Nephron progenitor cell (in vitro differentiated cells): ENCODE measurements around the gene ST7L.
"Not testable (repeated sequence)": the region's sequence is repeated elsewhere in the genome, so short reads cannot be mapped to it uniquely, and the experiment has no call there.

Experiments
- DNase-seq: peaks from one replicate; pipeline ENCODE4 v3.0.0; 2021
- H3K27ac Mint-ChIP-seq: 2 replicates; pipeline ENCODE4 v1.8.0; 2021; ENCODE audit warnings: mild to moderate bottlenecking, moderate library complexity, mixed read lengths
- H3K27me3 Mint-ChIP-seq: 2 replicates; pipeline ENCODE4 v1.8.0; 2021; ENCODE audit warnings: mild to moderate bottlenecking, low read depth, mixed read lengths; ENCODE audit not compliant: poor library complexity
- H3K36me3 Mint-ChIP-seq: 2 replicates; pipeline ENCODE4 v1.8.0; 2021; ENCODE audit warnings: low read depth, mixed read lengths
- H3K4me1 Mint-ChIP-seq: 2 replicates; pipeline ENCODE4 v1.8.0; 2021; ENCODE audit warnings: mixed read lengths
- H3K4me3 Mint-ChIP-seq: 2 replicates; pipeline ENCODE4 v1.8.0; 2021; ENCODE audit warnings: mild to moderate bottlenecking, moderate library complexity, mixed read lengths
- H3K9me3 Mint-ChIP-seq: 2 replicates; pipeline ENCODE4 v1.8.0; 2021; ENCODE audit warnings: mild to moderate bottlenecking, moderate library complexity, mixed read lengths
- CTCF ChIP-seq: fragments of 200-600 bp; sonication (generic); IDR thresholded peaks from 2 replicates; pipeline ENCODE4 v1.5.0; 2021; ENCODE audit warnings: antibody characterized with exemption

The ST7L gene

DNA sequence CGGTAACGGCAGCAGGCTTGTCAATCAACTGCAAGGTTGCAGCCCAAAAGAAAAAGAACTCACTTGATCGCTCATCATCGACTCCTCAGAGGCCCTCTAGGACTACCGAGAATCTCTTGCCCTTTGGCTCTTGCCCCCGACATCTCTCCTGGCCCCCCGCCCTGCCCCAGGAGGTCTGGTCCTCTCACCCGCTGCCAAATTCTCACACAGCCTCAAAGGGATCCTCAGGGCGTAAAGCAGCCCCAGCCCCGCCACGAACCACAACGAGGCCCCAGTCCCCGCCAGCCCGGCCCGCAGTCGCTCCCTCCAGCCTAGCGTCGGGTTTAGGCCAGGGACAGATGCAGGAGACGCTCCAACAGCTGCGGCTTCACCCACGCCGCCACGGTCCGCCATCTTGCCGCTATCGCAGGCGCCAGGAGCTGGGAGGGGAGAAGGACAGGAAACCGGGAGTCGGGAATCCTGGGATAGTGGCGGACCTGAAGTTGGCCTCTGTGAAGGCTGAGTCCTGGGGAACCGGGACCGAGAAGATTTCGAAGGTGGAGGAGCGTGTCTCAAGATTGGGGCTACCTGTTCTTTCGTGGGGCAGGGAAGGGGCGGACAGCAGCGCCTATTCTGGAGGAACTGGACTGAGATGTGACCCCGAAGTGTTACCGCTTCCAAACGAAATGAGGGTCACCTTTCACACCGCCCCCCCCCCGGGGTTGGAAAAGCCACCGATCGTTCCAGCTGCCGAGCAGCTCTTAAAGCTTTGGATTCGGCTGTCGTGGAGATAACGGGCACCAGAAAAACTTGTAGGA is at the start of gene ST7L:
TSS of gene ST7L (minus strand) at position 421 of the 797 bp plus-strand sequence. CDS start at position 393, 28 bp downstream.
- peak; percentile 78 for DNase-seq
- Mint-ChIP-seq H3K27ac (peak within 1 kb of the TSS; percentile 100), H3K4me3 (peak within 1 kb of the TSS; percentile 100), H3K9me3 (no peaks in the 10 kb centered on the region), H3K27me3 (no peaks in the 10 kb centered on the region), H3K36me3 (peaks cover 16% of the 10 kb centered on the region), H3K4me1 (peaks cover 36% of the 10 kb centered on the region)
- TF ChIP-seq CTCF, result no peak

DNA sequence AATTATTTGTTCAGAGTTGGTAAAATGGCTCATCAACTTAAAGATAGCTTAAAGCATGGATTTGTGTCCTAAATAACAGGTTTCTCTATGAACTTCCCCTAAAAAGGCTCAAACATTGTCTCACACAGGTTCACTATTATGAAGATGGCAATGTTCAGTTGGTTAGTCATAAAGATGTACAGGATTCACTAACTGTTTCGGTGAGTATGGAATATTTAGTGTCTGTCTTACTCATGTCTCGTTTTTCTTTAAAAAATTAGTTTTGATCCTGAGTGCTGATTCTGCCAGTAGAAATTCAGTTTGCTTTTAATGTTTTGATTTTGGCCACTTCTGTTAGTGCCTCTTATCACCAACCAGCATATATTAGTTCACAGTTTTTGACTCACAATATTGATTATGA is 48.0 kb upstream of the ST7L start:
- H3K4me1 Mint-ChIP-seq, result no peaks in the 10 kb centered on the region
- H3K9me3 Mint-ChIP-seq, result no peaks in the 10 kb centered on the region
- no peak overlapping the region for H3K4me3 Mint-ChIP-seq
- TF ChIP-seq CTCF, result no peak
- DNase-seq, result no peak
- no peak overlapping the region for H3K27ac Mint-ChIP-seq
- H3K27me3 Mint-ChIP-seq, result no peaks in the 10 kb centered on the region
- H3K36me3 Mint-ChIP-seq, result peaks cover 82% of the 10 kb centered on the region

GRCh38 chr1:112665857-112666256 is 46.9 kb upstream of the ST7L start:
- Mint-ChIP-seq H3K27ac (no peak overlapping the region), H3K4me3 (no peak overlapping the region), H3K9me3 (no peaks in the 10 kb centered on the region), H3K4me1 (no peaks in the 10 kb centered on the region), H3K27me3 (no peaks in the 10 kb centered on the region), H3K36me3 (peaks cover 84% of the 10 kb centered on the region)
- TF ChIP-seq CTCF, result no peak
- DNase-seq, result no peak

- Mint-ChIP-seq H3K36me3 (peaks cover 78% of the 10 kb centered on the region), H3K9me3 (no peaks in the 10 kb centered on the region), H3K27ac (no peak overlapping the region), H3K4me1 (no peaks in the 10 kb centered on the region), H3K27me3 (peaks cover 4% of the 10 kb centered on the region), H3K4me3 (no peak overlapping the region)
- no peak for DNase-seq
- TF ChIP-seq CTCF, result no peak
These were observed 32.3 kb upstream of the ST7L start for GRCh38 chr1:112651205-112651604.

GRCh38 chr1:112646225-112646624 is 27.3 kb upstream of the ST7L start:
- H3K27ac Mint-ChIP-seq, result no peak overlapping the region
- no peak for DNase-seq
- H3K9me3 Mint-ChIP-seq, result peaks cover 4% of the 10 kb centered on the region
- H3K4me1 Mint-ChIP-seq, result no peaks in the 10 kb centered on the region
- no peak overlapping the region for H3K4me3 Mint-ChIP-seq
- no peak for TF ChIP-seq CTCF
- no peaks in the 10 kb centered on the region for H3K27me3 Mint-ChIP-seq
- H3K36me3 Mint-ChIP-seq, result peaks cover 79% of the 10 kb centered on the region

- Mint-ChIP-seq H3K27ac (no peak overlapping the region), H3K36me3 (peaks cover 58% of the 10 kb centered on the region), H3K9me3 (peaks cover 10% of the 10 kb centered on the region), H3K4me1 (no peaks in the 10 kb centered on the region), H3K4me3 (no peak overlapping the region), H3K27me3 (no peaks in the 10 kb centered on the region)
- no peak for TF ChIP-seq CTCF
- no peak for DNase-seq
These were observed 24.1 kb upstream of the ST7L start for GRCh38 chr1:112643080-112643479.

DNA sequence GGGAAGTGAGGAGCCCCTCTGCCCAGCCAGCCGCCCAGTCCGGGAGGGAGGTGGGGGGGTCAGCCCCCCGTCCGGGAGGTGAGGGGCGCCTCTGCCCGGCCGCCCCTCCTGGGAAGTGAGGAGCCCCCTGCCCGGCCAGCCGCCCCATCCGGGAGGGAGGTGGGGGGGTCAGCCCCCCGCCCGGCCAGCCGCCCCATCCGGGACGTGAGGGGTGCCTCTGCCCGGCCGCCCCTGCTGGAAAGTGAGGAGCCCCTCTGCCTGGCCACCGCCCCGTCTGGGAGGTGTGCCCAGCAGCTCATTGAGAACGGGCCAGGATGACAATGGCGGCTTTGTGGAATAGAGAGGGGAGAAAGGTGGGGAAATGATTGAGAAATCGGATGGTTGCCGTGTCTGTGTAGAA is 21.5 kb upstream of the ST7L start:
- Mint-ChIP-seq H3K9me3 (peaks cover 14% of the 10 kb centered on the region), H3K36me3 (peaks cover 37% of the 10 kb centered on the region)
- not testable (repeated sequence) for H3K4me1 Mint-ChIP-seq, H3K27ac Mint-ChIP-seq, DNase-seq, H3K4me3 Mint-ChIP-seq, H3K27me3 Mint-ChIP-seq
